HEK293 (cell line): ENCODE data around the gene PNPLA2.

Experiments used
- ZNF830 ChIP-seq: fragments of 450-650 bp; IDR thresholded peaks from 2 replicates; pipeline ENCODE4 v1.5.0; 2018; ENCODE audit warnings: missing biosample characterization, missing genetic modification characterization, low read depth, mild to moderate bottlenecking, moderate library complexity
- ZSCAN18 ChIP-seq: fragments of 450-650 bp; formaldehyde crosslinking; IDR thresholded peaks from 2 replicates; pipeline ENCODE4 v1.5.1; 2016; ENCODE audit warnings: missing biosample characterization, missing genetic modification characterization

GRCh38 chr11:820655-821511, 2.2 kb downstream of the PNPLA2 start:
- TF ChIP-seq ZSCAN18 (no peak), ZNF830 (tag by site-specific recombination) (no peak)
